Mesodermal cell (in vitro differentiated cells): ENCODE data around the gene TEX261.
A peak's percentile ranks its signal among the peaks of the same experiment; 100 is the strongest.

Source experiments
- H3K27ac ChIP-seq: 2 replicates; pipeline ENCODE4 v1.7.0; 2013; ENCODE audit warnings: mild to moderate bottlenecking, low read depth, low read length, moderate library complexity; ENCODE audit not compliant: severe bottlenecking
- H3K36me3 ChIP-seq: 2 replicates; pipeline ENCODE4 v1.7.1; 2013; ENCODE audit warnings: mild to moderate bottlenecking, low read length, moderate library complexity; ENCODE audit not compliant: control insufficient read depth, insufficient read depth
- H3K4me1 ChIP-seq: one replicate; pipeline ENCODE4 v1.7.1; 2013; ENCODE audit warnings: mild to moderate bottlenecking, low read length; ENCODE audit not compliant: insufficient read depth, control insufficient read depth, poor library complexity, severe bottlenecking
- H3K4me3 ChIP-seq: 2 replicates; pipeline ENCODE4 v1.7.0; 2013; ENCODE audit warnings: low read length, control low read depth, mild to moderate bottlenecking; ENCODE audit not compliant: insufficient read depth, poor library complexity, severe bottlenecking; ENCODE audit errors: extremely low read depth
- H3K9me3 ChIP-seq: 2 replicates; pipeline ENCODE4 v1.7.1; 2013; ENCODE audit warnings: mild to moderate bottlenecking, low read length, moderate library complexity; ENCODE audit not compliant: control insufficient read depth
- WGBS, 2 experiments: methylation state at CpG; one replicate each; pipeline ENCODE4 v1.1.5; 2013; ENCODE audit warnings: missing lambda C conversion rate in 2 of 2; ENCODE audit not compliant: insufficient coverage in 2 of 2; 5-methylcytosine and 5-hydroxymethylcytosine counted together

Gene TEX261

GRCh38 chr2:70964596-70965386, 29.9 kb downstream of the TEX261 start:
- no peaks in the 10 kb centered on the region for H3K36me3 ChIP-seq
- 6 to 8% methylated on average over 41 to 47 of the region's 59 CpGs for WGBS, 2 experiments
- H3K27ac ChIP-seq: no peak overlapping the region
- peak overlapping the region; percentile 20 for H3K4me3 ChIP-seq
- H3K9me3 ChIP-seq: no peaks in the 10 kb centered on the region
- peaks cover 3% of the 10 kb centered on the region for H3K4me1 ChIP-seq

GRCh38 chr2:70964133-70964532, 30.5 kb downstream of the TEX261 start:
- H3K4me3 ChIP-seq: no peak overlapping the region
- H3K36me3 ChIP-seq: no peaks in the 10 kb centered on the region
- no peaks in the 10 kb centered on the region for H3K9me3 ChIP-seq
- peaks cover 3% of the 10 kb centered on the region for H3K4me1 ChIP-seq
- WGBS, 2 experiments: 72% methylated on average over 3 of the region's 4 CpGs; no CpG with 5 or more reads in 1 of the 2 experiments
- H3K27ac ChIP-seq: no peak overlapping the region

- WGBS, 2 experiments: 71 to 72% methylated on average over 13 to 15 of the region's 18 CpGs
- H3K27ac ChIP-seq: no peak overlapping the region
- no peak overlapping the region for H3K4me3 ChIP-seq
- H3K9me3 ChIP-seq: no peaks in the 10 kb centered on the region
- peaks cover 3% of the 10 kb centered on the region for H3K4me1 ChIP-seq
- no peaks in the 10 kb centered on the region for H3K36me3 ChIP-seq
Observed at GRCh38 chr2:70962885-70963878, 31.5 kb downstream of the TEX261 start.

GRCh38 chr2:70962211-70962884, 32.3 kb downstream of the TEX261 start:
- H3K4me3 ChIP-seq: no peak overlapping the region
- 63 to 72% methylated on average over 11 to 12 of the region's 12 CpGs for WGBS, 2 experiments
- H3K27ac ChIP-seq: no peak overlapping the region
- peaks cover 6% of the 10 kb centered on the region for H3K4me1 ChIP-seq
- H3K36me3 ChIP-seq: no peaks in the 10 kb centered on the region
- no peaks in the 10 kb centered on the region for H3K9me3 ChIP-seq

- Histone ChIP-seq H3K9me3 (no peaks in the 10 kb centered on the region), H3K27ac (no peak overlapping the region), H3K4me3 (no peak overlapping the region), H3K4me1 (peaks cover 6% of the 10 kb centered on the region), H3K36me3 (no peaks in the 10 kb centered on the region)
- WGBS, 2 experiments: 58 to 87% methylated on average over 2 to 4 of the region's 4 CpGs
Observed at GRCh38 chr2:70961648-70961994, 33.1 kb downstream of the TEX261 start.

- H3K4me3 ChIP-seq: no peak overlapping the region
- 74 to 81% methylated on average over 14 of the region's 14 CpGs for WGBS, 2 experiments
- no peaks in the 10 kb centered on the region for H3K9me3 ChIP-seq
- no peak overlapping the region for H3K27ac ChIP-seq
- no peaks in the 10 kb centered on the region for H3K36me3 ChIP-seq
- H3K4me1 ChIP-seq: peaks cover 6% of the 10 kb centered on the region
Observed at GRCh38 chr2:70960833-70961647, 33.6 kb downstream of the TEX261 start.

GRCh38 chr2:70959851-70960832, 34.5 kb downstream of the TEX261 start:
- Histone ChIP-seq H3K4me1 (peaks cover 5% of the 10 kb centered on the region), H3K4me3 (no peak overlapping the region), H3K27ac (no peak overlapping the region), H3K36me3 (no peaks in the 10 kb centered on the region), H3K9me3 (no peaks in the 10 kb centered on the region)
- 88 to 93% methylated on average over 16 of the region's 17 CpGs for WGBS, 2 experiments

- Histone ChIP-seq H3K27ac (no peak overlapping the region), H3K9me3 (no peaks in the 10 kb centered on the region), H3K36me3 (no peaks in the 10 kb centered on the region), H3K4me3 (no peak overlapping the region), H3K4me1 (peaks cover 3% of the 10 kb centered on the region)
- 90 to 96% methylated on average over 8 of the region's 9 CpGs for WGBS, 2 experiments
Observed at GRCh38 chr2:70959271-70959761, 35.4 kb downstream of the TEX261 start.

GRCh38 chr2:70958759-70959158, 35.9 kb downstream of the TEX261 start:
- 95 to 100% methylated on average over 4 to 5 of the region's 6 CpGs for WGBS, 2 experiments
- Histone ChIP-seq H3K27ac (no peak overlapping the region), H3K9me3 (no peaks in the 10 kb centered on the region), H3K4me1 (peaks cover 3% of the 10 kb centered on the region), H3K4me3 (no peak overlapping the region), H3K36me3 (no peaks in the 10 kb centered on the region)
